Transverse colon (tissue), 4 donors: ENCODE results near the gene GLIS1. TPM values are rescaled to one million over a fixed set of nuclear protein-coding genes. Genes with fewer than 3 reads are reported as not detected.

Source experiments
- DNase-seq: peaks from one replicate; pipeline ENCODE4 v3.0.0-alpha.2; 2019
- H3K27ac ChIP-seq, 4 donors: fragments of 200-600 bp; sonication (generic); 2 replicates each; pipeline ENCODE4 v1.5.1; 2016 to 2018; ENCODE audit warnings: inconsistent platforms in 4 of 4
- H3K27me3 ChIP-seq: fragments of 200-600 bp; sonication (generic); 2 replicates; pipeline ENCODE4 v1.5.1; 2017; ENCODE audit warnings: inconsistent platforms
- H3K36me3 ChIP-seq, 4 donors: fragments of 200-600 bp; sonication (generic); 2 replicates each; pipeline ENCODE4 v1.5.1; 2017 to 2019; ENCODE audit warnings: inconsistent platforms in 4 of 4
- H3K4me1 ChIP-seq, 4 donors: fragments of 200-600 bp; sonication (generic); 2 replicates each; pipeline ENCODE4 v1.5.1; 2017 to 2020; ENCODE audit warnings: inconsistent platforms in 4 of 4
- H3K4me3 ChIP-seq, 4 donors: fragments of 200-600 bp; sonication (generic); 1 replicate in 1 of 4; 2 replicates in 3 of 4; pipeline versions ENCODE4 v1.5.1 to v1.6.1; 2017 to 2019; ENCODE audit warnings: inconsistent platforms in 4 of 4
- H3K9me3 ChIP-seq, 2 donors: fragments of 200-600 bp; sonication (generic); 2 replicates each; pipeline ENCODE4 v1.5.1; 2017 to 2019; ENCODE audit warnings: inconsistent platforms in 2 of 2
- CTCF ChIP-seq, 5 experiments: fragments of 200-600 bp in 3 of 5; fragments of 450-650 bp in 2 of 5; sonication (generic) in 3 of 5; IDR thresholded peaks; 1 replicate in 2 of 5; 2 replicates in 3 of 5; pipeline ENCODE4 v1.5.1; 2016 to 2017; ENCODE audit warnings: antibody characterized with exemption in 5 of 5, inconsistent platforms in 3 of 5, mild to moderate bottlenecking in 2 of 5, moderate library complexity in 1 of 5
- EP300 ChIP-seq: sonication (generic); formaldehyde crosslinking; IDR thresholded peaks from one replicate; pipeline ENCODE4 v1.6.1; 2017; ENCODE audit warnings: antibody characterized with exemption, low read depth
- POLR2A ChIP-seq: fragments of 450-650 bp; IDR thresholded peaks from one replicate; pipeline ENCODE4 v1.6.1; 2016; ENCODE audit warnings: antibody characterized with exemption, mild to moderate bottlenecking, moderate library complexity
- POLR2AphosphoS5 ChIP-seq, 3 donors: sonication (generic); formaldehyde crosslinking; IDR thresholded peaks; one replicate each; pipeline ENCODE4 v1.6.1; 2016; ENCODE audit warnings: antibody characterized with exemption in 3 of 3
- WGBS, 2 donors: methylation state at CpG; one replicate each; pipeline ENCODE4 v1.1.5; 2018; ENCODE audit warnings: low coverage in 1 of 2; 5-methylcytosine and 5-hydroxymethylcytosine counted together
- in situ Hi-C, 4 donors: fragments of 200-750 bp; cut with MboI; loops; one replicate each; pipeline versions ENCODE4 v1.15.0 to v1.15.1; 2017; ENCODE audit warnings: low sequenced_read_pairs in 3 of 4, low pct_ligation_motif_present in 1 of 4, low pct_unique_long_range_greater_than_20kb in 1 of 4
- intact Hi-C: fragments of 100-400 bp; cut with DNase I; formaldehyde crosslinking; loops from one replicate; pipeline ENCODE4 v1.15.1; 2023; ENCODE audit warnings: low total_unique reads
- total RNA-seq, 4 donors: library from RNA; depleted of rRNA; stranded (reverse); fragments of >200 nt; gene quantifications; one replicate each; pipeline ENCODE4 v1.1.0, GENCODE V29; 2016

The GLIS1 gene
- total RNA-seq, 4 donors from 2014 or later, result 0.16 to 0.75 (median 0.27) TPM; not detected in 1

GRCh38 chr1:53654216-53655210 lies 84.5 kb downstream of the GLIS1 start:
- TF ChIP-seq POLR2AphosphoS5 (IDR thresholded peaks at IDR 0.05) (no peak), EP300 (no peak), POLR2A (no peak)
- WGBS, 2 donors, result 65 to 80% methylated on average over 13 to 27 of the region's 27 CpGs
- Histone ChIP-seq H3K4me1 (no peaks in the 10 kb centered on the region), H3K9me3 (no peaks in the 10 kb centered on the region), H3K4me3 (no peak overlapping the region), H3K27ac (no peak overlapping the region), H3K27me3 (no peaks in the 10 kb centered on the region), H3K36me3 (no peaks in the 10 kb centered on the region)
- DNase-seq, result no peak
- intact Hi-C loops, result no loop called here
- in situ Hi-C loops, result no loop called here

- Histone ChIP-seq H3K4me1 (no peaks in the 10 kb centered on the region), H3K27ac (no peak overlapping the region), H3K27me3 (no peaks in the 10 kb centered on the region), H3K36me3 (no peaks in the 10 kb centered on the region), H3K9me3 (no peaks in the 10 kb centered on the region), H3K4me3 (no peak overlapping the region)
- intact Hi-C loops, result no loop called here
- in situ Hi-C loops, result no loop called here
- TF ChIP-seq CTCF (IDR thresholded peaks at IDR 0.05), result no peak
- no peak for TF ChIP-seq EP300
- TF ChIP-seq POLR2A, result no peak
- TF ChIP-seq POLR2AphosphoS5 (IDR thresholded peaks at IDR 0.05), result no peak
- DNase-seq, result no peak
- WGBS, 2 donors, result 54 to 75% methylated on average over 2 to 4 of the region's 5 CpGs
Measured at GRCh38 chr1:53653631-53654030, 85.3 kb downstream of the GLIS1 start.

GRCh38 chr1:53653200-53653575 lies 85.8 kb downstream of the GLIS1 start:
- Histone ChIP-seq H3K4me1 (no peaks in the 10 kb centered on the region), H3K27ac (no peak overlapping the region), H3K4me3 (no peak overlapping the region), H3K9me3 (no peaks in the 10 kb centered on the region), H3K27me3 (no peaks in the 10 kb centered on the region), H3K36me3 (no peaks in the 10 kb centered on the region)
- no peak for DNase-seq
- WGBS, 2 donors, result 80 to 83% methylated on average over 6 to 7 of the region's 7 CpGs
- intact Hi-C loops (no loop called here), in situ Hi-C loops (no loop called here)
- TF ChIP-seq EP300 (no peak), CTCF (IDR thresholded peaks at IDR 0.05) (no peak), POLR2A (no peak), POLR2AphosphoS5 (IDR thresholded peaks at IDR 0.05) (no peak)

GRCh38 chr1:53652441-53653199 lies 86.3 kb downstream of the GLIS1 start:
- TF ChIP-seq EP300, result no peak
- no peak for TF ChIP-seq CTCF (IDR thresholded peaks at IDR 0.05)
- TF ChIP-seq POLR2AphosphoS5 (IDR thresholded peaks at IDR 0.05), result no peak
- no peak for TF ChIP-seq POLR2A
- no peaks in the 10 kb centered on the region for H3K36me3 ChIP-seq
- no peak overlapping the region for H3K4me3 ChIP-seq
- no peaks in the 10 kb centered on the region for H3K4me1 ChIP-seq
- H3K27me3 ChIP-seq, result no peaks in the 10 kb centered on the region
- intact Hi-C loops (no loop called here), in situ Hi-C loops (no loop called here)
- no peaks in the 10 kb centered on the region for H3K9me3 ChIP-seq
- WGBS, 2 donors, result 71% methylated on average over 7 of the region's 7 CpGs; no CpG with 5 or more reads in 1 of the 2 donors
- no peak overlapping the region for H3K27ac ChIP-seq
- DNase-seq, result no peak
